Upper lobe of left lung (tissue), 6 donors: ENCODE measurements around the gene CTBS. TPM values are rescaled to one million over a fixed set of nuclear protein-coding genes. Genes with fewer than 3 reads are reported as not detected.

Experiments used
- ATAC-seq, 2 donors: fragments of 200-7000 bp; cut with Tn5 transposase; one replicate each; pipeline ENCODE4 v1.9.1; 2022; ENCODE audit warnings: mild to moderate bottlenecking in 2 of 2, moderate library complexity in 2 of 2; ENCODE audit not compliant: low FRiP score in 2 of 2
- DNase-seq, 2 donors: peaks; one replicate each; pipeline ENCODE4 v3.0.0-alpha.2; 2019 to 2020
- H3K27ac ChIP-seq, 4 donors: fragments of 200-600 bp; sonication (generic); one replicate each; pipeline ENCODE4 v1.5.1; 2016 to 2019
- H3K27me3 ChIP-seq, 4 donors: fragments of 200-600 bp; sonication (generic); one replicate each; pipeline ENCODE4 v1.5.1; 2017 to 2019
- H3K36me3 ChIP-seq, 4 donors: fragments of 200-600 bp; sonication (generic); one replicate each; pipeline ENCODE4 v1.5.1; 2016 to 2019
- H3K4me1 ChIP-seq, 4 donors: fragments of 200-600 bp; sonication (generic); one replicate each; pipeline ENCODE4 v1.5.1; 2018 to 2019
- H3K4me3 ChIP-seq, 4 donors: fragments of 200-600 bp; sonication (generic); one replicate each; pipeline ENCODE4 v1.5.1; 2017 to 2019; ENCODE audit warnings: mild to moderate bottlenecking in 2 of 4, moderate library complexity in 1 of 4
- H3K9me3 ChIP-seq, 4 donors: fragments of 200-600 bp; sonication (generic); one replicate each; pipeline ENCODE4 v1.5.1; 2018 to 2019
- EP300 ChIP-seq, 4 donors: sonication (generic); formaldehyde crosslinking; IDR thresholded peaks; one replicate each; pipeline ENCODE4 v1.5.1; 2017; ENCODE audit warnings: antibody characterized with exemption in 4 of 4, control low read depth in 2 of 4
- POLR2A ChIP-seq, 4 donors: fragments of 450-650 bp; IDR thresholded peaks; one replicate each; pipeline ENCODE4 v1.5.1; 2016 to 2017; ENCODE audit warnings: antibody characterized with exemption in 4 of 4, mild to moderate bottlenecking in 2 of 4
- POLR2AphosphoS5 ChIP-seq, 2 donors: sonication (generic); formaldehyde crosslinking; IDR thresholded peaks; one replicate each; pipeline ENCODE4 v1.5.1; 2017; ENCODE audit warnings: antibody characterized with exemption in 2 of 2
- WGBS, 2 donors: methylation state at CpG; one replicate each; pipeline ENCODE4 v1.1.5; 2017 to 2018; 5-methylcytosine and 5-hydroxymethylcytosine counted together
- total RNA-seq, 6 donors: library from RNA; depleted of rRNA in 4 of 6; stranded (reverse); fragments of >200 nt in 4 of 6; gene quantifications; one replicate each; pipeline versions ENCODE4 v1.1.0 to v1.2.1, GENCODE V29; 2016 to 2021
- TF ChIP-seq, protein P1 (sequence below), 6 experiments: fragments of 450-650 bp in 4 of 6; fragments of 200-600 bp in 2 of 6; sonication (generic) in 2 of 6; IDR thresholded peaks; one replicate each; pipeline ENCODE4 v1.5.1; 2016 to 2019; ENCODE audit warnings: antibody characterized with exemption in 6 of 6
- donor health status: DM: no; HTN: no; CAD: no; lungs with moderate emphysema.
- donor health status: DM: no; HTN: yes; CAD: no; lungs with severe emphysema.

The CTBS gene
- total RNA-seq, 6 donors from 2014 or later: 3.0 to 24.7 (median 19.0) TPM

DNA sequence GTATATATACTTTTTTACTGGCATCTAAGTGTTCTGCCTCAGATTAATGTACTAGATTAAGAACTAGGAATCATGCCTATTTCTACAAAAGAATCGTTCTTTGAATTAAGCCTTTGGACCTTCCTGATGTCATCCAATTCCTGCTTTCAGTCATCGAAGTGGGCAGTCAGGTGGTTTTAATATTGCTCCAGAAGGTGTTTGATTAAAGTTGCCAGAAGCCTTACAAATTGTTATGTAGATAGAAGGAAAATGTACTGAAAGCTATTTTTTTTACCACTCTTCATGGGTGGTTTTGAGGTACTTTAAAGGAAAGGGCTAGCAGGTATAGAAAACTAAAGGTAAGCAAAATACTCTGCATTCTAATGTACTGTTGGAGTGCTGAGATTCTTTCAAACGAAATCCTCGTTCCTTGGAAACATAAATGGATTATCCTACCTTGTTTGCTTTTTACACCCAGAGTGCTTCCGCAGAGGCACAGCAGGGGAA, 716 bp downstream of the CTBS start:
- peak overlapping the region; percentile 49 to 63 (median 60) for H3K4me3 ChIP-seq
- DNase-seq: no peak
- no peaks in the 10 kb centered on the region for H3K9me3 ChIP-seq
- peaks cover 0 to 10% (median 5%) of the 10 kb centered on the region in 4 donors for H3K36me3 ChIP-seq
- no peaks in the 10 kb centered on the region for H3K27me3 ChIP-seq
- TF ChIP-seq, protein P1, sequence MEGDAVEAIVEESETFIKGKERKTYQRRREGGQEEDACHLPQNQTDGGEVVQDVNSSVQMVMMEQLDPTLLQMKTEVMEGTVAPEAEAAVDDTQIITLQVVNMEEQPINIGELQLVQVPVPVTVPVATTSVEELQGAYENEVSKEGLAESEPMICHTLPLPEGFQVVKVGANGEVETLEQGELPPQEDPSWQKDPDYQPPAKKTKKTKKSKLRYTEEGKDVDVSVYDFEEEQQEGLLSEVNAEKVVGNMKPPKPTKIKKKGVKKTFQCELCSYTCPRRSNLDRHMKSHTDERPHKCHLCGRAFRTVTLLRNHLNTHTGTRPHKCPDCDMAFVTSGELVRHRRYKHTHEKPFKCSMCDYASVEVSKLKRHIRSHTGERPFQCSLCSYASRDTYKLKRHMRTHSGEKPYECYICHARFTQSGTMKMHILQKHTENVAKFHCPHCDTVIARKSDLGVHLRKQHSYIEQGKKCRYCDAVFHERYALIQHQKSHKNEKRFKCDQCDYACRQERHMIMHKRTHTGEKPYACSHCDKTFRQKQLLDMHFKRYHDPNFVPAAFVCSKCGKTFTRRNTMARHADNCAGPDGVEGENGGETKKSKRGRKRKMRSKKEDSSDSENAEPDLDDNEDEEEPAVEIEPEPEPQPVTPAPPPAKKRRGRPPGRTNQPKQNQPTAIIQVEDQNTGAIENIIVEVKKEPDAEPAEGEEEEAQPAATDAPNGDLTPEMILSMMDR (IDR thresholded peaks at IDR 0.05): peak in 1 of 6 experiments; percentile 5
- no peak for TF ChIP-seq POLR2A (IDR thresholded peaks at IDR 0.05)
- no peak for ATAC-seq
- peak overlapping the region; percentile 98 to 100 (median 98) for H3K27ac ChIP-seq
- 8% methylated on average over 5 of the region's 5 CpGs for whole genome bisulfite sequencing, 2 donors
- H3K4me1 ChIP-seq: peaks cover 11 to 32% (median 21%) of the 10 kb centered on the region in 4 donors

DNA sequence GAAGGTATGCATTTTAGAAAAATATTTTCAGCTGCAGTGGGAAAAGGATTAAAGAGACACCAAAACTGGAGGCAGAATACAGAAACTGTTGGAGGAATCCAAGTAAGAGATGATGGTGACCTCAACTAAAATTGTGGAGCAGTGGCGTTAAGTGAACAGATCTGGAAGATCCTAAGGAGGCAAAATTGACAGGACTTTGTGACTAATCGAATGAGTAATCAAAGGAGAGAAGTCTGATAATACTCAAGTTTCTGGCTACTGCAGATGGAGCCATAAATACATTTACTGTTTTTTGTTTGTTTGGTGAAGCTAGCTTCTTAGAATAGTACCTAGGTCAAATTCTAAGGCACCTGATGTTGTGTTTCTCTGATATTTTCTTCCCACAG, 3.1 kb downstream of the CTBS start:
- H3K4me1 ChIP-seq: peaks cover 11 to 32% (median 21%) of the 10 kb centered on the region in 4 donors
- no peak for ATAC-seq
- H3K36me3 ChIP-seq: peaks cover 0 to 18% (median 5%) of the 10 kb centered on the region in 4 donors
- H3K9me3 ChIP-seq: no peaks in the 10 kb centered on the region
- H3K27me3 ChIP-seq: no peaks in the 10 kb centered on the region
- DNase-seq: no peak
- no peak overlapping the region for H3K27ac ChIP-seq
- no peak overlapping the region for H3K4me3 ChIP-seq
- TF ChIP-seq, protein P1 (IDR thresholded peaks at IDR 0.05): no peak
- TF ChIP-seq EP300 (IDR thresholded peaks at IDR 0.05): no peak
- TF ChIP-seq POLR2AphosphoS5 (IDR thresholded peaks at IDR 0.05): no peak
- no peak for TF ChIP-seq POLR2A (IDR thresholded peaks at IDR 0.05)
- 97 to 99% methylated on average over 2 of the region's 2 CpGs for WGBS, 2 donors

DNA sequence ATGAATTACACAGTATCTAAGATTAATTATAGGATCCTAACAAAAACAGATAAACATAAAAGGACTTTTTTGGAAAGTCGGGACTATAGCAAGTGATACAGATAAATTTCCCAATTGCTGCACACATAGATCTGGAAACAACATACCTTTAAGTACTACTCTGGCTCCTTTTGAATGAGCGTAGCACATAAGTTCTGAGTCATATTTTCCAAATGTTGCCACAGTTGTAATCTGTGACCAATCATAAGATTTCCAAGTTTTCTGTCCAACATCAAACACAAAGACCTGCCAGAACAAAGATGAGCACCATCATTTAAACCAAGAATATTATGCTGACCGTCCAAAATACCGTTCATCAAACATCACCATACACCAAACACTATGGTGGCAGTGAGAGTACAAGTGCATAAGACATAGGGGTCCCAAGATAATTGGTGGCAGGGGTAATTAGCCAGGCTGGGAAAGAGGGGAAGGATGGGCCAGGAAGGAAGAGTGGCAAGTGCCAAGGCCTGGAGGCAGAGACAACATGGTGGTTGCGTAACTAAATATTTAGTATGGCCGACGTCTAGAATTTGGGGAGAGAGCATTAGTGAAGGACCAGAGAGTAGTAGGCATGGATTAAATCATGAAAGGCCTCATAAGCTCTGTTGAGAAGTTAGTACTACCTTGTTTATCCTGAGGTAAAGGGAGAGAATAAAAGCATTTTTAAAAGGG, 3.6 kb downstream of the CTBS start:
- DNase-seq: no peak
- Histone ChIP-seq H3K27ac (no peak overlapping the region), H3K9me3 (no peaks in the 10 kb centered on the region), H3K36me3 (peaks cover 0 to 22% (median 5%) of the 10 kb centered on the region in 4 donors), H3K4me3 (no peak overlapping the region), H3K4me1 (peaks cover 11 to 32% (median 21%) of the 10 kb centered on the region in 4 donors), H3K27me3 (no peaks in the 10 kb centered on the region)
- TF ChIP-seq POLR2A (IDR thresholded peaks at IDR 0.05) (no peak), EP300 (IDR thresholded peaks at IDR 0.05) (no peak), POLR2AphosphoS5 (IDR thresholded peaks at IDR 0.05) (no peak)
- TF ChIP-seq, protein P1 (IDR thresholded peaks at IDR 0.05): no peak
- ATAC-seq: no peak
- WGBS, 2 donors: 89 to 92% methylated on average over 7 of the region's 7 CpGs

DNA sequence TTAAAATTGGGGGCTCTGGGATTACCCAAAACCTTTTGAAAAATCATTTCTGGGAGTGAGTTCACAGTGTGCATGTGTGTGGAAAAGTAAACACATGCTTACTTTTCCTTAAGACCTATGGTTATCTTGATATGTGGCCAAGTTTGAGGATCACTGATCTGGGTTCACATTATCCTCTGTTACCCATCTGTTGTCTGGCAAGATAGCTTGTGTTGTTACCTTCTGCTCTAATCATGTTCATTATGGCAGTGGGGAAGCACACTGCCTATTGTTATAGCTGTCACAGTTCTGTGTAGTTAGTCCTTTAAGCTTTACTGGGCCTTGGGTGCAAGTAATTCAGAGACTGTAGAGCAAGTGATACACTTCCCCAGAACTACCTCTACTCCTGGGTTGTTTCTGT, 5.0 kb downstream of the CTBS start:
- H3K36me3 ChIP-seq: peaks cover 0 to 30% (median 10%) of the 10 kb centered on the region in 4 donors
- H3K9me3 ChIP-seq: no peaks in the 10 kb centered on the region
- TF ChIP-seq EP300 (IDR thresholded peaks at IDR 0.05): no peak
- no peak for TF ChIP-seq POLR2A (IDR thresholded peaks at IDR 0.05)
- TF ChIP-seq, protein P1 (IDR thresholded peaks at IDR 0.05): no peak
- no peak for TF ChIP-seq POLR2AphosphoS5 (IDR thresholded peaks at IDR 0.05)
- no peak overlapping the region for H3K27ac ChIP-seq
- no peak for DNase-seq
- no peak overlapping the region for H3K4me3 ChIP-seq
- no peak for ATAC-seq
- peaks cover 11 to 25% (median 19%) of the 10 kb centered on the region in 4 donors for H3K4me1 ChIP-seq
- no peaks in the 10 kb centered on the region for H3K27me3 ChIP-seq

DNA sequence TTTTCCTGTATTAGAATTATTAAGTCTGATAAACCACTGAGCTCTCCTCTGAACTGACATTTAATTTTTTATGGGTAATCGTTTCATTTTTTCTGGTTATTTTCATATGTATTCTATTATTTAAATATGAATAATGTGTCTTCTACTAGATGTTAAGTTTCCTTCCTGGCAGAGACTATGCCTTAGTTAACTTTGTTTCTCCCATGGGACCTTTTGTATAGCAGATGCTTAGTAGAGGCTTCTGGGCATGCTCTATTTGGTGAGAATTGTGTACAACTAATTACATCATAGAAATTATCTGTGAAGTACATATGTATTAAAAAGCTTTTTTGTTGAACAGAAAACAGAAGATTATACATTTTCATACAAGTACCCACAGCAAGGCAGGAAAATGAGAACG, 23.4 kb downstream of the CTBS start:
- H3K4me1 ChIP-seq: no peaks in the 10 kb centered on the region
- peaks cover 0 to 15% (median 3%) of the 10 kb centered on the region in 4 donors for H3K36me3 ChIP-seq
- DNase-seq (no peak), ATAC-seq (no peak)
- no peaks in the 10 kb centered on the region for H3K27me3 ChIP-seq
- WGBS, 2 donors: 90 to 91% methylated on average over 2 of the region's 2 CpGs
- H3K9me3 ChIP-seq: no peaks in the 10 kb centered on the region
- no peak for TF ChIP-seq POLR2AphosphoS5 (IDR thresholded peaks at IDR 0.05)
- no peak for TF ChIP-seq POLR2A (IDR thresholded peaks at IDR 0.05)
- no peak for TF ChIP-seq EP300 (IDR thresholded peaks at IDR 0.05)
- TF ChIP-seq, protein P1 (IDR thresholded peaks at IDR 0.05): no peak
- H3K27ac ChIP-seq: no peak overlapping the region
- H3K4me3 ChIP-seq: no peak overlapping the region
